ENCODE results near the gene AMPH.
"Not testable (repeated sequence)": the region's sequence is repeated elsewhere in the genome, so short reads cannot be mapped to it uniquely, and the experiment has no call there.

DNA sequence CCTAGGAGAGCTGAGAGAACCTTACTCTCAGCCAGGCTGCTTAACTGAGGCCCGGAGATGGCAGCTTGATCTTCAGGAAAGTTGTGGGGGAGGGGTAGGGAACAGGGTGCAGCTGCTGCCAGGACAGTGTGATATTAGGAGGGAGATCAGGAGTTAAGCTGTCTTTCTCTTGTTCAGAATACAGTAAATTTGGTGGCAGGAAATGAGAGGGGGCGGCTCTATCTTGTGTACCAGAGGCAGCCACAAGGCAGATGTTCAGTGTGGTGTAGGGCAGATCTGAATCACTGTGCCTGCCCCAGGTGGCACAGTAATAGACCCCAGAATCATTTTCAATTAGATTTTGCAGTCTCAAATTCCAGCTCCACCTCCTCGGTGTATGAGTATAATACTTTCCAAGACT is 286.4 kb downstream of the AMPH start:
- TF ChIP-seq, protein P1, sequence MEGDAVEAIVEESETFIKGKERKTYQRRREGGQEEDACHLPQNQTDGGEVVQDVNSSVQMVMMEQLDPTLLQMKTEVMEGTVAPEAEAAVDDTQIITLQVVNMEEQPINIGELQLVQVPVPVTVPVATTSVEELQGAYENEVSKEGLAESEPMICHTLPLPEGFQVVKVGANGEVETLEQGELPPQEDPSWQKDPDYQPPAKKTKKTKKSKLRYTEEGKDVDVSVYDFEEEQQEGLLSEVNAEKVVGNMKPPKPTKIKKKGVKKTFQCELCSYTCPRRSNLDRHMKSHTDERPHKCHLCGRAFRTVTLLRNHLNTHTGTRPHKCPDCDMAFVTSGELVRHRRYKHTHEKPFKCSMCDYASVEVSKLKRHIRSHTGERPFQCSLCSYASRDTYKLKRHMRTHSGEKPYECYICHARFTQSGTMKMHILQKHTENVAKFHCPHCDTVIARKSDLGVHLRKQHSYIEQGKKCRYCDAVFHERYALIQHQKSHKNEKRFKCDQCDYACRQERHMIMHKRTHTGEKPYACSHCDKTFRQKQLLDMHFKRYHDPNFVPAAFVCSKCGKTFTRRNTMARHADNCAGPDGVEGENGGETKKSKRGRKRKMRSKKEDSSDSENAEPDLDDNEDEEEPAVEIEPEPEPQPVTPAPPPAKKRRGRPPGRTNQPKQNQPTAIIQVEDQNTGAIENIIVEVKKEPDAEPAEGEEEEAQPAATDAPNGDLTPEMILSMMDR (IDR thresholded peaks at IDR 0.05): not testable (repeated sequence)
- not testable (repeated sequence) for TF ChIP-seq POLR2A (IDR thresholded peaks at IDR 0.05)
